ENCODE measurements around the gene LZTS3.

GRCh38 chr20:3218307-3218988 is 45.1 kb upstream of the LZTS3 start:
- TF ChIP-seq POLR2A (IDR thresholded peaks at IDR 0.05; ENCODE audit: low read length): no peak
- TF ChIP-seq GATA1 (IDR thresholded peaks at IDR 0.05; ENCODE audit: low read depth, low read length): no peak

Measured in erythroblast (primary cell).